NCI-H446 (cell line): Measurements from ENCODE around the gene CNOT2.

ENCODE experiments used
- DNase-seq, 2 experiments: peaks; one replicate each; lab custom pipeline; 2025; lab: John Stamatoyannopoulos, UW

CNOT2 gene

DNA sequence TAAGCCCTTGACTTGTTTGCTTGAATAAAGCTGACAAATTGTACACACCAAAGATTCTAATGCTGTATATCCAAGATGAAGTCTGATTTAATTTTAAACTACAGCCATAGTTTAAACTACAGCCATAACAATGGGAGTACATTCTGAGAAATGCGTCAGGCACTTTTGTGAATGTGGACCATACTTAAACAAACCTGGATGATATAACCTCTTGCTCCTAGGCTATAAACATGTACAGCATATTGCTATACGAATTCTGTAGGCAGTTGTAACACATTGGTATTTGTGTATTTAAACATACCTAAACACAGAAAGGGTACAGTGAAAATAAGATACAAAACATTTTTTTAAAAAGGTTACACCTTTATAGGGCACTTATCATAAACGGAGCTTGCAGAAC lies 63.4 kb downstream of the CNOT2 start:
- no peak for DNase-seq

- no peak for DNase-seq
These were observed 64.6 kb downstream of the CNOT2 start for GRCh38 chr12:70307868-70308267.

GRCh38 chr12:70309348-70309747 lies 66.1 kb downstream of the CNOT2 start:
- no peak for DNase-seq

DNA sequence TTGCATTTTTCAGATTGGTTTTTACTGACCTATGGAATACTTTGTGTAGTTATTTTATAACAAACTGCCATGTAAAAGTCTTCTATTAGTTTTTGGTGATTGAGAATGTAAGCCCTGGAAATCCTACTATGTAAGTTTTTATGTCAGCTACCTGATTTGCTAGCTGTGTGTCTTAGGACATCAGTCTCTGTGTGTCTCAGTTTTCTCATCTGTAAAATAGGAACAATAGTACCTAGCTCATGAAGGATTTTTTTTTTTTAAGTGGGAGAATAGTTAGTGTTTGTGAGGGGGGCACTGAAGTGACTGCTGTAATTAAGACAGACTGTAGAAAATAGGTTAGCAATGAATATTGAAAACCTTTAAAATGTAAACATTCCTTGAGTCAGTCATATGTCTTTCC lies 70.9 kb downstream of the CNOT2 start:
- DNase-seq: no peak

- DNase-seq: no peak
These were observed 74.5 kb downstream of the CNOT2 start for GRCh38 chr12:70317781-70318180.

GRCh38 chr12:70319605-70320004 lies 76.4 kb downstream of the CNOT2 start:
- no peak for DNase-seq

DNA sequence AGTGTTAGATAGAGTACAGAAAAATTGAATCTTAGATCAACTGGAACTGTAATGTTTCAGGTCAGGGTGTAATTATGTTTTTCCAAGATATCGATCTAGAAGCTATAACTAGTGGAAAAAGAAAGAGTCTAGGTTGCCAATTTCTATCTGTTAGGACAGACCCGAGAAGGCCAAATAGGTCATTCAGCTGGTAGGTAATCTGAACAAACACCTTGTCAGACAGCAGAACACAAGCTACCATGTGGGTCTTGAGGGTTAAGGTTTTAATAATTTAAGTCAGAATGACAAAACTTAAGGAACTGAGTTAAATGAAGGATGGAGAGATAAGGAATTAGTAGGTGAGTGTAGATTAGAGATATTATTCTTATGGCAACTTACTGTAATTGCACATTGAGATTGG lies 78.0 kb downstream of the CNOT2 start:
- no peak for DNase-seq

- no peak for DNase-seq
These were observed 84.3 kb downstream of the CNOT2 start for GRCh38 chr12:70327541-70327940.

DNA sequence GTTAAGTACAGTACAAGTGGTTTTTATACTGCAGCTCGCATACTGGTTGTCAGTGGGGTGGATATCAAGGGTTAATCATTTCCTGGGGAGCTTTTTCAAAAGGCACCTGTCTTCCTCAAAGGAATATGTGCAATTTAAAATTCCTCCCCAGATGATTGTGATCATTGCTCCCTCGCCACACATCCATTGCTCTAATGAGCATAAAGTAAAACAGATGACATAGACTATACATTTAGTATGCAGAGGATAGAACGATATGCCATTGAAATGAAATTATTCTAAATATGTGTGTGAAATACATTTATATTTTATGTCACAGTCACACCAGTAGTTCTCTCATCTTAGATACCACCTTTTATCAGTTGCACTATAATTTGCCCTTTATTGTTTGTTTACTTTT lies 86.5 kb downstream of the CNOT2 start:
- no peak for DNase-seq

GRCh38 chr12:70330158-70330557 lies 86.9 kb downstream of the CNOT2 start:
- DNase-seq: no peak

DNA sequence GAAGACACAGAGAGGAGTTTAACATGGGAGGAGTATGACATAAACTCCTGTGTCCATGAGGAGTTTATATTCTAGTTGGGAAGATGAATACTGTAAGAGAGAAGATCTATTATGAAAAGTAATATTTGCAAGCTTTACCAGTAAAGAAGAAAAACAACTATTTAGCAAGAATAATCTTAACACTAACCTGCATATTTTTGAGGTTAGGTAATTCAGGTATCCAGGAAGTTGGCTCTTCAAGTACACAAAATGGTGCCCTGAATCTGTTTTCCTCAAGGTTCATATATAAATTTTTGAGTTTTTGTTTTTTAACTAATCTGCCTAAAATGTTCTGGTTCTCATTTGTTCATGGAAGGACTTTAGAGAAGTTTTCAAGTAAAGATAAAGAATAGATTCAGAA lies 89.0 kb downstream of the CNOT2 start:
- DNase-seq: no peak

DNA sequence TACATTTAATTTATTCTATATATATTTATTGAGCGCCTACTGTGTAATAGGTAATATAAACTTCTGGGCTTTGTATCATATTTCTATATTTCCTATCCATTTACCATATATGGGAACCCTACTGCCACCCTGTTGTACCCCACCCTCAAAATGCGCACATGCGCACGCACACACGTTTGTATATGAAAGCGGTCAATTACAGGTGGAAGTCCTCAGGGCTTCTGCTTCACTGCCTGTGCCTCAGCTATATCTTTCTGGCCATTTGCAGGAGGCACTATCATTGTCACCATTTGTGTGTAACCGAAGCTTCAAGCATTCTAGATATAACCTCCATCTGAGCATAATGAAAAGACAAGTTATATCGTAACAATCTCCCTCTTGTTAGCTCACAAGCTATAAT lies 91.5 kb downstream of the CNOT2 start:
- no peak for DNase-seq

- no peak for DNase-seq
These were observed 95.3 kb downstream of the CNOT2 start for GRCh38 chr12:70338531-70338930.

DNA sequence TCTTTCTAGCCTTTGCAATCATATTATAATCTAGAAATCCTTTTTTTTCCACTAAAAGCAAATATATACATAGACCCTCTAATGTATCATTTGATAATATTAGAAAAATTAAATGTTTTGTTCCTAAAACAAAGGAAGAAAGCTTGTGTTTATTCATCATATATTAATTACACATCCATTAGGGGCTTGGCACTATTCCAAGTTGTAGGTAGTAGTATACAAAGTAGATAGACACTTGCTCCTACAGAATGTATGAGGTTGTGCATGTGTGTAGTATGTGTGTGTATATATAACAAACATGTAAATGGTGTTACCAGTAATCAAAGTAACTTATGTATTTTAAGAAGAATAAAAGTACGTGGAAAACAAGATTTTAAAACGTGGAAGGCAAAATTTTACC lies 107.8 kb downstream of the CNOT2 start:
- DNase-seq: no peak

GRCh38 chr12:70353780-70354660 lies 110.8 kb downstream of the CNOT2 start:
- no peak for DNase-seq

- DNase-seq: no peak
These were observed 111.6 kb downstream of the CNOT2 start for GRCh38 chr12:70354787-70355186.

GRCh38 chr12:70355972-70356371 lies 112.7 kb downstream of the CNOT2 start:
- no peak for DNase-seq

- peak in 1 of 2 experiments; percentile 3 for DNase-seq
These were observed 116.4 kb downstream of the CNOT2 start for GRCh38 chr12:70359458-70360197.

GRCh38 chr12:70360218-70360617 lies 117.0 kb downstream of the CNOT2 start:
- no peak for DNase-seq

DNA sequence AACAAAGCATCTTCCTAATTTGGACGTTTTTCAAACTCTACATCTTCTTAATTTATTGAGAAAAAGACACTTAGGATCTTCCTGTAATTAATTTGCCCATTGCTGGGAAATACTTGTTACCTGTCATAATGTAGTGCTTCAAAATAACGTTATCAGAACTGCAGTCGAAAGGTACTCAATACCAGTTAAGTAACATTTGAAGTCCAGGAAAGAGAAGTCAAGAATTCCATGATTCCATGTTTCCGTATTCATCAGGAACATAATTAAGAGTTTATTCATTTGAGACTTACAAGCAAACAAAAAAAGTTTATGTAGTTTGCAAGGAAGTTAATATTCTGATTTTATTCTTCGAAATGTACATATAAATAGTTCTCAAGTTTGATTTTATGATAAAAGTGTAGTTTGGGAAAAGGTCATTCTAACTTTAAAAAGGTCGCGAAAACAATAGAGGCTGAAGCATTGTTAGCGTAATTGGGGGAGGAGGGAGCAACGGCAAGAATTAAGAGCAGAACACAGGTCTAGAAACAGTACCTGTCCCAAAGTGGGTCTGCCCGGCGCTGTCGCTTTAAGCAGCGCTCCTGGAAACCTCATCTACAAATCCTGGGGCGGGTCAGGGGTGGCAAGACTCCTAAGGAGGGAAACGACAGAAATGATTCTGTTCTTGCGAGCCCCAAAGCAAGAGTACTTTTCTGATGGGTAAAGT lies 121.6 kb downstream of the CNOT2 start:
- DNase-seq: no peak

- no peak for DNase-seq
These were observed 122.1 kb downstream of the CNOT2 start for GRCh38 chr12:70365398-70365647.

DNA sequence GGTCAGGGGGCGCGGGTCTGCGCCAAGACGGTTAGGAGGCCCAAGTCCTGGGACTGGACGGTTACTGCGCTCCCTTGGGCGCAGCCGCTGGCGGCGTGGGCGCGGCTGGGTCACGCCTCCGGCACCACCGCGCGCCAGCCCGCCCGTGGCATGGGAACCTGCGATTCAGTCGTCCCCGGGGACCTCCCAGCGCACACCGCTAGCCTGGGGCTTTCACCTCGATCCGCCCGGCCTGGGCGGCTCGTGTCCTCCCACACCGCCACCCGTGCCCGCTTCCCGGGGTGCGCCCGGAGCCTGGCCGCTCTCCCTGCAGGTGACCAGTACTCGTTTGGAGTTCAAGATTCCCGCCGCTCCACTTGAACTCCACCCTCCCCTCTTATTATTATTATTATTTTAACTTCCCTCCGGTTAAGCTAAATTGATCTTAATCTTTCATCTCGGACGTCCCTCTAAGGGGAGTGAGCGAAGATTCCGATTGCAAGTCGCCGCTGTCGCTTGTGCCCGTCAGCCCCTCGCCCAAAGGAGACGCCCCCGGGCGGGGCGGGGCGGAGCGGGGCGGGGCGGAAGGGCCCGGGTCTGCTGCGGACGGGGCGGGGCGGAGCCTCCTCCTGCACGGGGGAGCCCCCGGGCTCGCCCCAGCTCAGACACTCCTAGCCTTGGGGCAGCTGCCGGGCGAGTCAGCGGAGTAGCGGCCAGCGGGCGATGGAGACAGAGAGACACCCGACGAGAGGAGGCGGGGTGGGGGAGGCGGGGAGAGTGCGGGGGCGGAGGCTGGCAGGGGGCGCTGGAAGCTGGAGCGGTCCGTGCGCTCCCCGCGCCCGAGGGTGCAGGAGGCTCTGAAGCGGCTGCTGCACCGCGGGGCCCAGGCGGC lies 122.7 kb downstream of the CNOT2 start, which contains the start of gene KCNMB4:
TSS of gene KCNMB4 (plus strand) at position 643 of the 871 bp plus-strand sequence. CDS start 445 bp downstream, outside the sequence.
- DNase-seq: peak; percentile 27 to 73
